ENCODE measurements around the gene DESI1. TPM values are rescaled to one million over a fixed set of nuclear protein-coding genes. Genes with fewer than 3 reads are reported as not detected.

Gene DESI1
- total RNA-seq, 6 donors from 2014 or later = 28.2 to 41.5 (median 31.1) TPM

GRCh38 chr22:41551877-41552582, 68.8 kb downstream of the DESI1 start:
- no peak for TF ChIP-seq POLR2AphosphoS5 (IDR thresholded peaks at IDR 0.05)
- no peak for TF ChIP-seq CTCF (IDR thresholded peaks at IDR 0.05)
- ATAC-seq (ENCODE audit: low FRiP score in 2 of 2) (no peak), DNase-seq (no peak)
- peaks cover 5 to 13% (median 8%) of the 10 kb centered on the region in 4 donors for H3K4me1 ChIP-seq
- no peak overlapping the region for H3K27ac ChIP-seq
- H3K4me3 ChIP-seq = no peak overlapping the region
- H3K9me3 ChIP-seq = no peaks in the 10 kb centered on the region
- H3K36me3 ChIP-seq = no peaks in the 10 kb centered on the region
- WGBS, 2 donors = 70 to 79% methylated on average over 10 to 11 of the region's 11 CpGs
- no peaks in the 10 kb centered on the region for H3K27me3 ChIP-seq

- TF ChIP-seq POLR2A (IDR thresholded peaks at IDR 0.05) (no peak), POLR2AphosphoS5 (IDR thresholded peaks at IDR 0.05) (no peak), CTCF (IDR thresholded peaks at IDR 0.05) (no peak), EP300 (IDR thresholded peaks at IDR 0.05) (no peak)
- H3K27ac ChIP-seq = no peak overlapping the region
- DNase-seq = no peak
Observed at GRCh38 chr22:41550952-41551491, 69.8 kb downstream of the DESI1 start.

GRCh38 chr22:41548830-41549211, 72.0 kb downstream of the DESI1 start:
- no peaks in the 10 kb centered on the region for H3K27me3 ChIP-seq
- TF ChIP-seq EP300 (IDR thresholded peaks at IDR 0.05) (no peak), POLR2A (IDR thresholded peaks at IDR 0.05) (no peak), POLR2AphosphoS5 (IDR thresholded peaks at IDR 0.05) (no peak), CTCF (IDR thresholded peaks at IDR 0.05) (no peak)
- whole genome bisulfite sequencing, 2 donors = 79 to 83% methylated on average over 2 to 5 of the region's 5 CpGs
- DNase-seq = no peak
- no peak overlapping the region for H3K27ac ChIP-seq
- no peak for ATAC-seq (ENCODE audit: low FRiP score in 2 of 2)
- peaks cover 7 to 26% (median 13%) of the 10 kb centered on the region in 4 donors for H3K4me1 ChIP-seq
- H3K36me3 ChIP-seq = no peaks in the 10 kb centered on the region
- no peak overlapping the region for H3K4me3 ChIP-seq
- H3K9me3 ChIP-seq = no peaks in the 10 kb centered on the region

More at GRCh38 chr22:41550952-41551491, 69.8 kb downstream of the DESI1 start:
- Histone ChIP-seq H3K27me3 (no peaks in the 10 kb centered on the region), H3K9me3 (no peaks in the 10 kb centered on the region), H3K4me3 (no peak overlapping the region), H3K4me1 (peaks cover 0 to 10% (median 3%) of the 10 kb centered on the region in 4 donors), H3K36me3 (no peaks in the 10 kb centered on the region)
- WGBS, 2 donors = 79 to 89% methylated on average over 12 of the region's 12 CpGs
- ATAC-seq (ENCODE audit: low FRiP score in 2 of 2) = no peak

Small RNA genes within 50 kb of the gene (small RNA-seq; reads per million reads assigned to genes)
- gene RF00019 = 0 reads per million in 4 donors

Other genes starting within 250 kb of the DESI1 start
- gene TEF, start 239.1 kb downstream of the DESI1 start, total RNA-seq = 10 to 100 TPM; 12.6 to 41.8 (median 19.4) TPM
- 10 to 100 TPM; 32.8 to 53.6 (median 50.1) TPM for gene TOB2, start 174.2 kb downstream of the DESI1 start, total RNA-seq
- gene PHF5A, start 152.4 kb downstream of the DESI1 start, total RNA-seq = 10 to 100 TPM in 5 of 6 donors, 1 to 10 TPM in 1; 9.4 to 49.3 (median 31.2) TPM
- gene ACO2, start 151.9 kb downstream of the DESI1 start, total RNA-seq = 100 to 1,000 TPM in 1 of 6 donors, 10 to 100 TPM in 5; 51.3 to 102 (median 83.4) TPM
- 10 to 100 TPM; 35.6 to 73.5 (median 53.0) TPM for gene POLR3H, start 76.6 kb downstream of the DESI1 start, total RNA-seq
- gene CSDC2, start 60.0 kb downstream of the DESI1 start, total RNA-seq = 1 to 10 TPM; 1.3 to 8.4 (median 5.7) TPM
- 100 to 1,000 TPM in 4 of 6 donors, 10 to 100 TPM in 2; 42.1 to 226 (median 105) TPM for gene PMM1, start 31.2 kb downstream of the DESI1 start, total RNA-seq
- 100 to 1,000 TPM in 5 of 6 donors, 10 to 100 TPM in 1; 83.8 to 209 (median 167) TPM for gene XRCC6, start 252 bp upstream of the DESI1 start, total RNA-seq
- 100 to 1,000 TPM in 3 of 6 donors, 10 to 100 TPM in 3; 40.9 to 124 (median 92.0) TPM for gene SNU13, start 67.8 kb upstream of the DESI1 start, total RNA-seq
- gene MEI1, start 78.5 kb upstream of the DESI1 start, total RNA-seq = 10 to 100 TPM in 2 of 6 donors, 1 to 10 TPM in 3, under 1 TPM in 1; 0.89 to 20.7 (median 5.7) TPM
- gene CCDC134, start 179.6 kb upstream of the DESI1 start, total RNA-seq = 10 to 100 TPM in 2 of 6 donors, 1 to 10 TPM in 4; 5.5 to 12.6 (median 8.8) TPM
- gene SREBF2, start 212.1 kb upstream of the DESI1 start, total RNA-seq = 100 to 1,000 TPM; 124 to 175 (median 145) TPM

Measured in upper lobe of left lung (tissue), 6 donors.